ENCODE data around the gene PTPRD.

PTPRD gene

DNA sequence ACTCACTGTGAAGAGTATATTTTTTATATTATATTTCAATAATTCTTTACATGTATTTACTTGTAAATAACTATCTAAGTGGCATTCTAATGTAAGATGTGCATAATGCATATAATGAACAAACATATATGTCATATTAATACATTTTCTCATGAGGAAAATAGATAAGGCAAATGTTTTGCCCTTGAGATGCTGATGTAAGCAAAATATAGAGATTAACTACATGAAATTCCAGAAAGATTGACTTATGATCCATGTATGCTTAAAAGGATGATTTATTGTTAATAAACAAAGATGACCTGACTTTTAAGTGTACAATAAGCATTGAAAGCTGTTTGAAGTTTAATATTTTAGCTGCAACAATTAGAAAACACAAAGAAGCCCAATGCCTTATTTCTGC, 559.9 kb downstream of the PTPRD start:
- no peak for TF ChIP-seq ZNF274 (IDR thresholded peaks at IDR 0.05; ENCODE audit: low read depth, low read length)
- H3K4me3 ChIP-seq (ENCODE audit: low read length): no peak overlapping the region

DNA sequence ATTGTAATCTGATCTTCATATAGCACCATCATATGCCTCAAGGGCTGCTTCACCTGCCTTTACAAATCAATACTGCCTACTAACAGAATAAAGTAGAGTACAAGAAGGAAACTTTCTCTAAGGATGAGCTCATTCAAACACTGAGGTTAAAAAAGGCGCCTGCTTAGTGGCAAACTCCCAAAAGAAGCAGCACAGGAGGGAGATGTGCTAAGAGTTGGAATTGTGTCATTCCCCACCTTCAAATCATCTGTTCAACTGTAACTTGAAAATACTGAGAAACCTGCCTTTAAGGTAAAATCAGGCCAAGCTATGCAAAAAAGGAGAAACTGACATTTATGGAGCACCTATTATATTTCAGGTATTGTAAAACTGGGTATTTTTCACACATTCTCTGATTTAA, 560.6 kb downstream of the PTPRD start:
- no peak overlapping the region for H3K4me3 ChIP-seq (ENCODE audit: low read length)
- no peak for TF ChIP-seq ZNF274 (IDR thresholded peaks at IDR 0.05; ENCODE audit: low read depth, low read length)

DNA sequence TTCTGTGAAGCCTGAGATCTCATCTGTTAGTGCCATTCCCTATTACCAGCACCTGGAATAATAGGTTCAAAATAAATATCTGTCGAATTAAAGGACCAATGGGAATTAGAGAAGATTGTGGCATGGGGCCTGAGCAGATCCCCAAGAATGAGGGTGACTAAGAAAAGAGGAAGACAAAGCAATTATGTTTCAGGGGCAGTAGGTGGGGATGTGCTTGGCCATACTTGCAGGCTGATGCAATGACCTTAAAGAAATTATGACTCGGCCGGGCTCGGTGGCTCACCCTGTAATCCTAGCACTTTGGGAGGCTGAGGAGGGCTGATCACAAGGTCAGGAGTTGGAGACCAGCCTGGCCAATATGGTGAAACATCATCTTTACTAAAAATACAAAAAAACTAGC, 562.8 kb downstream of the PTPRD start:
- H3K4me3 ChIP-seq (ENCODE audit: low read length): no peak overlapping the region
- no peak for TF ChIP-seq ZNF274 (IDR thresholded peaks at IDR 0.05; ENCODE audit: low read depth, low read length)

DNA sequence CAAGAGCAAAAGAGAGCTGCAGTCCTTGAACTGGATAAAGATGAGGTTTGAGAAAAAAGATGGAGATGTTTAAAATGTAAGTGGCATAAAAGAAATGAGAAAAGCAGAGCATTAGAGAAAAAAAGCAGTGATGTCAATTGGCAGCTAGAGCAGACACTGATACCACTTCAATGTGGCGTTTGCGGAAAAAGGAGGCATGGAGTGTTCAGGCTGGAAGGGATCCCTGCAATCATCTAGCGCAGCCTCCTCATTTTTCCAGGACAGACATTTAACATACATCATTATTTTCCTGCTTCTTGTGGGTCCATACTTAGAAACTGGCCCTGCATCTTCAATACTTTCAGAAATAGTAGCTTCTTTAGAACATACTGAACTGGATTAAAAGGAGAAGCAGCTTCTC, 563.8 kb downstream of the PTPRD start:
- no peak overlapping the region for H3K4me3 ChIP-seq (ENCODE audit: low read length)

DNA sequence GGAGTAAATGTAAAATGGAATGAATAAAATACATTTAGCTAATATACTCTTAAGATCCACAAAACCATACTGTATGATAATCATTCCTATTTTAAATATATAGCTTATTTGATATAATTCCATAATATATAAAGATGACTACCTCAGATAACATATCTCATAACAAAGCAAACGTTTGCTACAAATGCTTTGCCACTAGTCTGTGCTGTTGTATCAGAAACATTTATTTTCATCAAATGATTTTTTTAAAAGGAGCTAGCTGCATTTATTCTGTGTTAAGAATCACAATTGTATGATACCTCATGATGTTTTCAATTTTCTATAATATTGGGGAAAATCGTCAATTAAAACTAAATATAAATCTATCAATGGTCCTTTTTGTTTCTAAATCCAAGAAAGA, 567.2 kb downstream of the PTPRD start:
- no peak overlapping the region for H3K4me3 ChIP-seq (ENCODE audit: low read length)

More for the DNA sequence above, 563.8 kb downstream of the PTPRD start:
- TF ChIP-seq ZNF274 (IDR thresholded peaks at IDR 0.05; ENCODE audit: low read depth, low read length): no peak

DNA sequence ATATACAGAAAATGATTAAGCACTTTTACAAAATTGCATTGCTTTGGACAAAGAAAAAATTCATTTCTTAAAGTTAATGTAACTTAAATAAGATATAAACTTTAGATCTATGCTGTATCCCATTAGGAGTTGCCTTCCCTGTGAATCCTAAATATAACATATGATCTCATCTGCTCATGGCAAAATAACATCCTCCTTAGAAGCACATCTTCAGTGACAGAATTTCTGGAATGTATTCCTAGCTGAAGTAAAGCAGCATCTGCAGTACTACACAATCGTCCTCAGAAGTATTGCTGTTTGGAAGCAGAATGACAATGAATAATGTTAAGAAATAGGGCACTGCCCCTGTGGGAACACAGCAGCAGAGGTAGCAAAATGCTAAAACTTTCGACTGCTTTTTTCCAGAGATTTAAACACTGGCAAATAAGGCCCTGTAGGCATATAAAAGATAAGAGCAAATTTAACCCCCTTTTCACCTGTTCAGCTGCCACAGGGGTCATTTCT, 571.0 kb downstream of the PTPRD start:
- H3K4me3 ChIP-seq (ENCODE audit: low read length): no peak overlapping the region
- no peak for TF ChIP-seq ZNF274 (IDR thresholded peaks at IDR 0.05; ENCODE audit: low read depth, low read length)

More for the DNA sequence above, 567.2 kb downstream of the PTPRD start:
- TF ChIP-seq ZNF274 (IDR thresholded peaks at IDR 0.05; ENCODE audit: low read depth, low read length): no peak

DNA sequence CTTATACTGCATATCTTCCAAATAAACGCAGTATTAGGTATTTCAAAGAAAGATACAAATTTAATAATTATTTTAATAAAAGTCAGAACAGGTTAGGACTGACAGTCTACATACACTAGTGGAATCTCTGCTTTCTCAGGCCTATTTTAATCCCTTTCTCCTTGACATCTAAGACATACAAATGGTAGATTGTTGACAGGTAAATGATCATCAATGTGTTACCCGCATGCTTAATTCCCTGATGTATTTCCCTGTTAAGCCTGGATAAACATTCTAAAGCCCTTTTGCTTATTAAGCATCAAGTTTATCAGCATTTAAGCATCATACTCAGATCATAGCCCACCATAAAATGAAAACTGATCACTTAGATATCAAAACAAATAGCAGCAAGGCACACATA, 576.7 kb downstream of the PTPRD start:
- TF ChIP-seq ZNF274 (IDR thresholded peaks at IDR 0.05; ENCODE audit: low read depth, low read length): no peak
- no peak overlapping the region for H3K4me3 ChIP-seq (ENCODE audit: low read length)

DNA sequence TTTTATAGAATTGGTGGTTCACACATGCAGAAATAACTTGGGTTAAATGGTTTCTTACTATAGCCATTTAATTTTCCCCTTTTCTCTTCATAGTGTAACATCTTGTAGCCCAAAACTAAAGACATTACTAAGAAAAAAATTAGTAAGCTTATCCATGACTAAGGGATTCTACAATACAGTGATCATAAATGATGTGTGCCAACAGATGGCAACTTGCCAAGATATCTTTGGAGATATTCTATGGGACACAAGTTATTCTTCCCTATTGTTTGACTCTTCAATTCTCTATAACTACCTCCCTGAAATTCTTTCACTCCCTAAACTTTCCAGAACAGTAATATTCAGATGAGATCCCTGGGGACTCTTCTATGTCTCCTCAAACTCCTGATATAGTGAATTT, 580.6 kb downstream of the PTPRD start:
- H3K4me3 ChIP-seq (ENCODE audit: low read length): no peak overlapping the region
- no peak for TF ChIP-seq ZNF274 (IDR thresholded peaks at IDR 0.05; ENCODE audit: low read depth, low read length)

DNA sequence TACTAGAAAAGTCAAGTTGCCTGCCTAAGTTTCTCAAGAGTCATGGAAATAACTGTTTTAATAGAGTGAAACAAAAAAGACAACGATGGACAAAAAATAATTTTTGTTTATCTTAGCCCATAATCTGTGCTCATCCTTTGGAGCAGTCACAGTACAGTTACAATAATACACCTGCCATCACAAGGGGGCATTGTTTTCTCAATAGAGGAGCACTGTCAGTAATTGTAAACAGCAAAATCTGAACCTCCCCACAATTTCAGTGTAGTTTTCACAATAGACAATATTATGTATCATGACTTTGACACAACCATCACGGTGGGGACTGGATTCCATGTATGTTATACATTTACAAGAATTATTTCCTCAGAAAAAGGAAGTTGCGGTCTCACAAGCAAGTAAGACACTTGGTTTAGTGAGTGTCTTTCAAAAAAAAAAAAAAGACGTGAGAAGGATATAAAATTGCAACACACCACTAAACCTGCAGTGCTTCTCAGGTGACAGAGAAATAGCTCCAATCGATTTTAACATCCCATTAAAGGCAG, 586.3 kb downstream of the PTPRD start:
- TF ChIP-seq ZNF274 (IDR thresholded peaks at IDR 0.05; ENCODE audit: low read depth, low read length): no peak
- H3K4me3 ChIP-seq (ENCODE audit: low read length): no peak overlapping the region

DNA sequence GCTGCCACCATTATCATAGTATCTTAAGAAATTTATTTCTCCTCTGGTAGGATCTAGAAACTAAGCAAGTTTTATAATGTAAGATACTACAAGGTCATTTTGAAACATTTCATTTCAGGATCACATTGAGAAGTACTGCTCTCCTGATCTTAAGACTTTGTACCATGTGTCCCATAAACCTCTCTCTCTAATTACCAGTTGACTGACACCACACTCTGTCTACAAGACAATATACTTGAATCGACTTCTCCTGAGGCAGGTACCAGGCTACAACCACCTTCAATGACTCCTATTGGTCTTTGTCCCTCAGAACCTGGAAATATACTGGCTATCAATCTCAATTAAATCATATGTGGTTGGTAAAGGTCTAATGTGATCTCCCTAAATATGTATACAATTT, 597.0 kb downstream of the PTPRD start:
- no peak overlapping the region for H3K4me3 ChIP-seq (ENCODE audit: low read length)
- no peak for TF ChIP-seq ZNF274 (IDR thresholded peaks at IDR 0.05; ENCODE audit: low read depth, low read length)

DNA sequence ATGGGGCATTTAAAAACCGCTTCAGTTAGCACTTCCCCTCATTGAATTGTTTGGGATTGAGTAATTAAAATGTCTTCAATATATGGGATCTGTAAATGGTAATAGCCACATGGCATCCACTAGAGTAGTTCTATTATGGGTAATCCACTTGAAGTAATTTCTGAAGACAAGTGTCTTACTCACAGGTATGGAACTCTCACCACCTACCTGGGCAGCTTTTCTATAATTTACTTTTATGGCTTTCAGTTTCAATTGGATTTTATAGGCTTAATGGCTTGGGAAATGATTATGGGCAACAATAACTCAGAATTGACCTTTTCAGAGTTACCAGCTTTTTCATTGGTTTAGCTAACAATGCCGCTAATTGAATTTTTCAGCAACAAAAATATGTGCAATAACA, 597.9 kb downstream of the PTPRD start:
- no peak overlapping the region for H3K4me3 ChIP-seq (ENCODE audit: low read length)
- no peak for TF ChIP-seq ZNF274 (IDR thresholded peaks at IDR 0.05; ENCODE audit: low read depth, low read length)

DNA sequence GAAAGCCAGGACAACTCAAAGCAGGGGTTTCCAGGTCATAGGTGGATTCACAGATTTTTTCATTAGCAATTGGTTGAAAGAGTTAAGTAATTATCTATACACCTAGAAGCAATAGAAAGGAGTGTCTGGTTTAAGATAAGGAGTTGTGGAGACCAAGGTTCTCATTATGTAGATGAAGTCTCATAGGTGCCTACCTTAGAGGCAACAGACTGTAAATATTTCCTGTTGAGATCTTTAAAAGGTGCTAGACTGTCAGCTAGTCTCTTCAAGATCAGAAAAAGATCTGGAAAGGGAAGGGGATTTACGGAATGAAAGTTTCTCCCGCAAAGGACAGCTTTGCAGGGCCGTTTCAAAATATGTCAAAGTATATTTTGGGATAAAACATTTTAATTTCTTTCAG, 603.4 kb downstream of the PTPRD start:
- H3K4me3 ChIP-seq (ENCODE audit: low read length): no peak overlapping the region
- TF ChIP-seq ZNF274 (IDR thresholded peaks at IDR 0.05; ENCODE audit: low read depth, low read length): no peak

DNA sequence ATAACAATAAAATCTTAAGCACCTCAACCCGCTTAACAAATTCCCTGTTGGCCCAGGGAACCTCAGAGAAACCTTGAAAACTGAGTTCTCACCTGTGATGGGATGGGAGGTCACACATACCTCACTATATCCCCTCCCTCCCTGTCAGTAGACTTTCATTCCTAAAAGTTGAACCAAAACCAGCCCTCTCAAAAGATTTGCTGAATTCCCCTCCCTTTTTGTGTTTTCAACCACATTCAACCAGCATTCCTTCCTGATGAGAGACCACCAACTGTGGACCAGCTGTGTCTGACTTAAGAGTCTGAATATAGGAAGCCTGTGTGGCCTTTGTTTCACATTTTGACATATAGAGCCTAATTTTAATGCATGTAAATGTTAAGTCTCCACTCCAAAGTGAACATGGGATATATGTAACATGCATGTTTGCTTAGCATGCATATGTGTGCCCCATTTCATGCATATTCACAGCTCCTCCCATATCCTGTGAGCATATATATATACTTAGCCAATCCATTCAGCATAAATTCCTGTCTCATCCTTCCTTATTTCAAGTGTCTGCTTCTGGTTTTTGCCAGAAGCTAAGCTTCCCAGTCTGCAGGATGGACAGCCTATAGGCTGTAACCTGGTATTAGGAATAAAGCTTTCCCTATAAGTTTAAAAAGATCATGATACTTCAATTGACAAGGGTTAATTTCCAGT, 604.6 kb downstream of the PTPRD start:
- H3K4me3 ChIP-seq (ENCODE audit: low read length): no peak overlapping the region
- no peak for TF ChIP-seq ZNF274 (IDR thresholded peaks at IDR 0.05; ENCODE audit: low read depth, low read length)

DNA sequence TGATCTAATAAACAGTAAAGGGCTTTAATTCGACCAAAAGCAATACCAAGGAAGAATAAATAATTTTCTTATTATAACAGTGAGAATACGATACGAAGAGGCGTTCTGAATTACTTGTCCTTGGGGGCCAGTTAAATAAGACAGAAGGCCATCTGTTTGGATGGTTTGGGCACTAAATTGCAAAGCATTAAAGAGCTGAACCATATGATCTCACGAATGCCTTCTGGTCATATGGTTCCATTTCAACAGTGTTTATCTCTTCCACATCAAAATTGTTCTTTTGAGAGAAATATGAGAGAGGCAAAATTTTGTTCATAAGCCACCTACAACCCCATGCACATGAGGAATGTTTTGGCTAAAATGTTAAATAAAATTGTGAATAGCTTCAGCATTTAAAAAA, 605.4 kb downstream of the PTPRD start:
- no peak overlapping the region for H3K4me3 ChIP-seq (ENCODE audit: low read length)
- TF ChIP-seq ZNF274 (IDR thresholded peaks at IDR 0.05; ENCODE audit: low read depth, low read length): no peak

DNA sequence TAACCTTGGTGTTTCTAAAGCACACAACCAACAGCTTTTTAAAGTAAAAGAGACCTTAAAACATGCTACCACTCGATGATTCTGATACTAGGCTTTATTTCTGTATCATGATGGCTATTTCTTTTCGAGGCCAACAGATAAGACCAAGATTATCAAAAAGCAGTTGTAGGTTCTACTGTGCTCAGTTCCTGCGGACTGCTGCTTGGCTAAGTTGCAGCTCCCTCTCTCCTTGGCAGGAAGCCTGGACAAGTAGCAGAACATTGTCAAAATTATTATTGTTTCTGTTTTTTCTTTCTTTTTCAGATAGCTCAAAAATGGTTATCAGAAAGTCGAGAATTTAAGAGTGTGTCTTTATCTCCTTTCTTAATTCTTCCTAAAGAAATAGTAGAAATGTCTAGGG, 607.6 kb downstream of the PTPRD start:
- H3K4me3 ChIP-seq (ENCODE audit: low read length): no peak overlapping the region
- no peak for TF ChIP-seq ZNF274 (IDR thresholded peaks at IDR 0.05; ENCODE audit: low read depth, low read length)

DNA sequence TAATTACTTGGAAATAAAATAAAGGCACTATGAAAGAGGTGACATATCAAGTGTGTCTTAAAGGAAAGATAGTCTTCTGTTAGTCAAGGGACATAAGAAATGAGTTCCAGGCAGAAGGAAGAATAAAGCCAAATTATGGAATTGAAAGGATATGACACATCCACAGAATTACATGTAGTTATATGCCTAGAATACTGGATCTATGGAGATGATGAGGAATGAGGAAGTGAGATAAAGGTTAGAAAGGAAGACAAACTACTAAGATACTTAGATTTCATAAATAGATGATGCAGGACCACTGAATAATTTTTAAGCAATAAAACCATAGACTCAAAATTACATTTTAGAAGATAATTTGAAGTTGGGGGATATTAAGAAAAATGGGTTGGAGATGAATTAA, 609.8 kb downstream of the PTPRD start:
- no peak for TF ChIP-seq ZNF274 (IDR thresholded peaks at IDR 0.05; ENCODE audit: low read depth, low read length)
- H3K4me3 ChIP-seq (ENCODE audit: low read length): no peak overlapping the region

Measured in GM08714 (cell line).